Left ventricle myocardium inferior (tissue), 1 donor: ENCODE measurements around the gene DACH1. TPM values are rescaled to one million over a fixed set of nuclear protein-coding genes. Genes with fewer than 3 reads are reported as not detected.

Source experiments
- DNase-seq: peaks from one replicate; pipeline ENCODE4 v3.0.0-alpha.2; 2020
- H3K27ac ChIP-seq: fragments of 200-600 bp; replicated peaks from 2 replicates; pipeline ENCODE4 v1.8.0; 2021
- H3K27me3 ChIP-seq: fragments of 200-600 bp; 2 replicates; pipeline ENCODE4 v1.8.0; 2021; ENCODE audit warnings: low read depth
- H3K36me3 ChIP-seq: fragments of 200-600 bp; 2 replicates; pipeline ENCODE4 v1.8.0; 2021
- H3K4me1 ChIP-seq: fragments of 200-600 bp; 2 replicates; pipeline ENCODE4 v1.8.0; 2021
- H3K4me3 ChIP-seq: fragments of 200-600 bp; 2 replicates; pipeline ENCODE4 v1.8.0; 2021; ENCODE audit warnings: mild to moderate bottlenecking, moderate library complexity
- H3K9me3 ChIP-seq: fragments of 200-600 bp; replicated peaks from 2 replicates; pipeline ENCODE4 v1.8.0; 2021
- CTCF ChIP-seq: fragments of 200-600 bp; IDR thresholded peaks from 2 replicates; pipeline ENCODE4 v1.8.0; 2021; ENCODE audit warnings: antibody characterized with exemption, mild to moderate bottlenecking, borderline replicate concordance
- intact Hi-C: fragments of 100-400 bp; cut with micrococcal nuclease; formaldehyde crosslinking; loops from one replicate; pipeline ENCODE4 v1.11.0; 2022
- total RNA-seq: library from RNA; stranded (reverse); fragmentation: NEBNext Ultra II Directional; extraction: Animal tissue kit (Norgen Biotek cat#: 25700); gene quantifications from one replicate; pipeline ENCODE4 v1.2.1, GENCODE V29; 2021
- donor health status: DM: no; HTN: yes; CAD: no; lungs with severe emphysema.

DACH1 gene
- total RNA-seq, 1 donor from 2014 or later = 3.4 TPM

DNA sequence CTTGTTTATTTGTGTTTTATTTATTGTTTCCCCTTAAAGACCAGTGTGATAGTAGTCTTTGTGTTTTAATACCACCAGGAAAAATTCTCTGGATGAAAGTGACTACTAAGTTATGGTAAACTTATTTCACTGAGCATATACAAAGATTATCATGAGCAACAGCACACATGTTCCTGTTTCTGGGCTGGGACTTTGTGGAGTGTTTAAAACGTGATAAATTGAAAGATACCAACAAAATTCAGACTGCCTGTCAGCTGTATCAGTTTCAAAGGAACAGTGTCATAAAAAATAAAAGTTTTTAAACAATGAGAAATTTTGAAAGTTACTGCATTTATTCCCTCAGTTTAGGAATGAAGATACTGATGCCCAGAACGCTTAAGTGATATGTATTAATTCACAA lies 259.4 kb downstream of the DACH1 start:
- Histone ChIP-seq H3K4me1 (no peaks in the 10 kb centered on the region), H3K27ac (no peak overlapping the region), H3K36me3 (no peaks in the 10 kb centered on the region), H3K9me3 (no peaks in the 10 kb centered on the region), H3K27me3 (no peaks in the 10 kb centered on the region), H3K4me3 (no peak overlapping the region)
- intact Hi-C loops = no loop called here
- TF ChIP-seq CTCF = no peak
- DNase-seq = no peak

DNA sequence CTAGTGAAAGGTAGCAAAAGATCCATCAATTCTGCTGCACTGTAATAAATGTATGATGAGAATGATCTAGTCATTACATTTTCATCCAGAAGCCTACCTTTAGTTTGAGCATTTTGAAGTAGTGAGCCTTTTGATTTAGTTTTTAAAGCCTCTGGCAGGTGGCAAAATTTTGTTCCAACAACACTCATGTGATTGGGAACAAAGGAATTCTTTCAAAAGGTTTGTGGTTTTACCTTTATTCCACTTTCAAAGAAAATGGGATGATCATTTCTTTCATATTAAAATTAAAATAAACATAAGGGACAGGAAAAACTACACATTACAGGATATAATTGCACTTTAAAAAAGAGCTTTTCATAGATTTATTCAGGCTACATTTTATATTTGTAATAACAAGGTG lies 260.2 kb downstream of the DACH1 start:
- no peaks in the 10 kb centered on the region for H3K9me3 ChIP-seq
- no peak overlapping the region for H3K27ac ChIP-seq
- TF ChIP-seq CTCF = no peak
- no peaks in the 10 kb centered on the region for H3K27me3 ChIP-seq
- no peaks in the 10 kb centered on the region for H3K36me3 ChIP-seq
- intact Hi-C loops = no loop called here
- no peaks in the 10 kb centered on the region for H3K4me1 ChIP-seq
- H3K4me3 ChIP-seq = no peak overlapping the region
- no peak for DNase-seq

DNA sequence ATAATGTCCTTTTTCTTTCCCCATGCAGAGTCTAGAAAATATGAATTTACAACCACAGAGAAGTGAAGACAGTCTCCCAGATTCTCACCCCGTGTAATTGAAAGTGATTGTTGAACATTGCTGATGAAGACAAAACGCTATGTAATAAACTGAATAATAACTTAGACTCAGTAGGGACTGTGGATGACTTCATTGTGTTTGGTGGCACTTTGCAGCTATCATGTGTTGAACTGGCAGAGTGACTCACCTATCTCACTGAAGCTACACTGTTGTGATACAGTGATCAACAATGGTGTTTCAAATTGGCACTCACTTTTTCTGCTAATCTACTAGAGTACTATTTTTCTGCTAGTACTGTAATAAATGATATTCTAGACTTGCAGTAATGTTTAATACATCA lies 261.3 kb downstream of the DACH1 start:
- Histone ChIP-seq H3K4me1 (no peaks in the 10 kb centered on the region), H3K36me3 (no peaks in the 10 kb centered on the region), H3K4me3 (no peak overlapping the region), H3K27me3 (no peaks in the 10 kb centered on the region), H3K9me3 (no peaks in the 10 kb centered on the region), H3K27ac (no peak overlapping the region)
- intact Hi-C loops = no loop called here
- TF ChIP-seq CTCF = no peak
- DNase-seq = no peak

DNA sequence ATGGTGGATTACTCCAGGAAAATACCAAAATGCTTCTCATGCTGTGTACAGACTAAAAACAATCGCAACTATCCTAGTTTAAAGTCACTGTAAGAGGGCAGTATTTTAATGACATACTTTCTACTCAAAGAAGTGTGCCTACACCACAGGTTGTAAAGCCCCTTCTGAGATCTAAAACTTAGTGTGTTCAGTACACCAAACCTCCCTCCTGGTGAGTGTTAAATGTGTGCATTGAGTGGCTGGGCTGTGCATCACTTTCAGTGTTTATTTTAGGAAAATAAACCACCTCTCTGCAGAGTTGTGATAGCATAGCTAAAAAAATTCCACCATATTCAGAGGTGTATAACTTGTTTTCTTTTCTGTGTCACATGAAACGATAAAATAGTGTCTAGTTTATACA lies 263.7 kb downstream of the DACH1 start:
- Histone ChIP-seq H3K27me3 (no peaks in the 10 kb centered on the region), H3K4me1 (no peaks in the 10 kb centered on the region), H3K27ac (no peak overlapping the region), H3K9me3 (no peaks in the 10 kb centered on the region), H3K4me3 (no peak overlapping the region), H3K36me3 (no peaks in the 10 kb centered on the region)
- no peak for DNase-seq
- TF ChIP-seq CTCF = no peak
- intact Hi-C loops = no loop called here

DNA sequence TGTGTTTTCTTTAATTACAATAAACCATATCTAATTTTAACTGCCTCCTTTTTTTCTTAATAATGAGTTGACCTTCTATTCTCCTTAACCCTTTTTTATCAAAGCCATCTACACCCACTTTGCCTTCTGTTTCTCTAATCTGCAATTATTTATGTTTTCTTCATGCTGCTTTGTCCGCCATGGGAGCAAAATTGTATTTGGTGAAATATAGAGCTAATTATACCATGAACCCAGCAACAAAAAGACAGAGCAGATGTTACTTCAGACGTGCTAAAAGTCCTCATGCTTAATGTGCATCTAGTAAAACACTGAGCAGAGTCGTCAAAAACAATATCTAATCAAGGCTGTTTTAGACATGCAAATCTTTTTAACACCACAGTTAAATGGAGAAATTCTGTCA lies 264.7 kb downstream of the DACH1 start:
- H3K36me3 ChIP-seq = no peaks in the 10 kb centered on the region
- no peaks in the 10 kb centered on the region for H3K9me3 ChIP-seq
- TF ChIP-seq CTCF = no peak
- no peak overlapping the region for H3K27ac ChIP-seq
- H3K4me3 ChIP-seq = no peak overlapping the region
- no peaks in the 10 kb centered on the region for H3K4me1 ChIP-seq
- DNase-seq = no peak
- intact Hi-C loops = no loop called here
- H3K27me3 ChIP-seq = no peaks in the 10 kb centered on the region

GRCh38 chr13:71597150-71597549 lies 269.9 kb downstream of the DACH1 start:
- H3K27ac ChIP-seq = no peak overlapping the region
- intact Hi-C loops = no loop called here
- H3K36me3 ChIP-seq = no peaks in the 10 kb centered on the region
- H3K4me3 ChIP-seq = no peak overlapping the region
- no peaks in the 10 kb centered on the region for H3K27me3 ChIP-seq
- no peaks in the 10 kb centered on the region for H3K4me1 ChIP-seq
- no peak for DNase-seq
- H3K9me3 ChIP-seq = no peaks in the 10 kb centered on the region
- no peak for TF ChIP-seq CTCF
